SIG-M5 treated with dmso at 0.1 percent for 504 hours (cell line): ENCODE results near the gene OGFOD2.
"Not testable (repeated sequence)": the region's sequence is repeated elsewhere in the genome, so short reads cannot be mapped to it uniquely, and the experiment has no call there.

Experiments used
- DNase-seq: peaks from one replicate; lab custom pipeline; 2025; ENCODE audit not compliant: unreplicated experiment; lab: John Stamatoyannopoulos, UW

The OGFOD2 gene

DNA sequence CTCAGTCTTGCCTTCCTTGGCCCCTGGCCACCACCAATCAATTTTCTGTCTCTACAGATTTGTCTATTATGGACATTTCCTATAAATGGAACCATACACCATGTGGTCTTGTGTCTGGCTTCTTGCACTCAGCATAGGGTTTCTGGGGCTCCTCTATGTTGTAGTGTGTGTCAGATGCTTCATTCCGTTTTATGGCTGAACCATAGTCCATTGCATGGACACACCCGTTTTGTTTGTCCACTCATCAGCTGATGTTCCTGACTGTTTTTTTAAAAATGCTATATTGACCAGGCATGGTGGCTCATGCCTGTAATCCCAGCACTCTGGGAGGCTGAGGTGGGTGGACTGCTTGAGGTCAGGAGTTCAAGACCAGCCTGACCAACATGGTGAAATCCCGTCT lies 26.4 kb downstream of the OGFOD2 start:
- DNase-seq, result no peak

GRCh38 chr12:123003257-123003656 lies 28.2 kb downstream of the OGFOD2 start:
- DNase-seq, result no peak

DNA sequence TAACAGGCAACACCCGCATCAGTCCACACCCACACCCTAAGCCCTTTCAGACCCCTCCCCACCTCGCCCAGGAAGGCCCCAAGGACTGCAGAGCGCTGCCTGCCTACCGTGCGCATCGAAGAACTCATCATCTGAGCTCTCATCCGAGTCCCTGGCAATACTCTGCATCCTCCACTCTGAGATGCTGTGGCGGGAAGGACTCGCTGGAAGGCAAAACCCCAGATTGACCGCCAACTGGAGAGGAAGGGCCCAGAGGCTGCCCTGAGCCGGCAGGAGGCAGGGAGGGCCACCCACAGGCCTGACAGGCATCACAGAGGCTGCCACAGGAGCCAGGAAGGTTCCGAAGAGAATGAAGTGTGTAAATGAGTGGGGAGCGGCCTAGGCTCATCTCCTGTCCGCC lies 29.2 kb downstream of the OGFOD2 start:
- DNase-seq, result no peak

- no peak for DNase-seq
These were observed 30.1 kb downstream of the OGFOD2 start for GRCh38 chr12:123005081-123005626.

GRCh38 chr12:123006977-123007376 lies 31.9 kb downstream of the OGFOD2 start:
- DNase-seq, result no peak

DNA sequence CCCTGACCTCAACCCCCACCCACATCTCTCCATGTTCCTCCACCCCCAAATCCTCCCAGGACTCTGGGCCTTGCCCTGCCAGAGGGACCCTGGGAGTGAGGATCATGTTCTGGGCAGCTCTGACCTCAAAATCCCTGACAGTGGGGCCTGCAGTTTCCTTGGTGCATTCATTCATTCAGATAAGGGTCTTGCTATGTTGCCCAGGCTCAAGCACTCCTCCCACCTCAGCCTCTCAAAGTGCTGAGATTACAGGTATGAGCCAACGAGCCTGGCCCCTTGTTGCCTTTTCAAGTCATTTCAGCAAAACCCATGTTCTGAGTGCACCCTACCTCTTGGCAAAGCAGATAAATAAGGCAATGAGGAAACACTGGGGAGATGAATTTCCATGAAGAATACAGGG lies 35.1 kb downstream of the OGFOD2 start:
- no peak for DNase-seq

GRCh38 chr12:123010681-123011080 lies 35.6 kb downstream of the OGFOD2 start:
- no peak for DNase-seq

DNA sequence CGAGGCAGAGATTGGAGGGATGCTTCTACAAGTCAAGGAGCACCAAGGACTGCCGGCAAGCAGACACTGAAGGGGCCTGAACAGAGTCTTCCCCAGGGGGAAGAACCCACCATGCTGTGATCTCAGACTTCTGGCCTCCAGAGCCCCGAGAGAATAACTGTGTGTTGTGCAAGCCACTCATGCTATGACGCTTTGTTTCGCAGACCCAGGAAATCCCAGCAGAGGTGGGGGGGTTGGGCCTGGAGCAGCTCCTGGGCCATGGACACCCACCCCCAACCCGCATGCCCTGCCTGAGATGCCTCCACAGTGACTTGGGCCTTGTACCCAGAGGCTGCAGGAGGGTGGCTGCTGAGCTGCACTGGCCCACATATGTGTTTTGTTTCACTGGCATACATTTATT lies 36.7 kb downstream of the OGFOD2 start:
- no peak for DNase-seq

- no peak for DNase-seq
These were observed 38.4 kb downstream of the OGFOD2 start for GRCh38 chr12:123013185-123014095.

DNA sequence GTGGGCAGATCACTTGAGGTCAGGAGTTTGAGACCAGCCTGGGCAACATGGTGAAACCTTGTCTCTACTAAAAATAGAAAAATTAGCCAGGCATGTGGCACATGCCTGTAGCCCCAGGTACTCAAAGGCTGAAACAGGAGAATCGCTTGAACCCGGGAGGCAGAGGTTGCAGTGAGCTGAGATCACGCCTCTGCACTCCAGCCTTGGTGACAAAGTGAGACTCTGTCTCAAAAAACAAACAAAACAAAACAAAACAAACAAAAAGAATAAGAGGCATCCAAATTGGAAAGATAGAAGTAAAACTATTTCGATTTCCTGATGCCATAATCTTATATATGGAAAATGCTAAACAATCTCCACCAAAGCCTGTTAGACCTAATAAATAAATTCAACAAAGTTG lies 39.4 kb downstream of the OGFOD2 start:
- DNase-seq, result not testable (repeated sequence)

DNA sequence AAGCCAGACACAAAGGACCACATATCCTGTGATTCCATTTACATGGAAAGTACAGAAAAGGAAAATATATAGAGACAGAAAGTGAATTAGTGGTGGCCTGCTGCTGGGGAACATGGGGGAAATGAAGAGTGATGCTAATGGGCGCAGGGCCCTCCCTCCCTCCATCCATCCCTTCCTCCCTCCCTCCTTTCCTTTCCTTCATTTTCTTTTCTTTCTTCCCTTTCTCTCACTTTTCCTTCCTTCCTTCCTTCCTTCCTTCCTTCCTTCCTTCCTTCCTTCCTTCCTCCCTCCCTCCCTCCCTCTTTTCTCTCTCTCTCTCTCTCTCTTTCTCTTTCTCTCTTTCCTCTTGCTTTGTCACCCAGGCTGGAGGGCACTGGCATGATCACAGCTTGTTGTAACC lies 42.7 kb downstream of the OGFOD2 start:
- no peak for DNase-seq

- no peak for DNase-seq
These were observed 44.7 kb downstream of the OGFOD2 start for GRCh38 chr12:123019841-123020138.

GRCh38 chr12:123021688-123022604 lies 46.9 kb downstream of the OGFOD2 start:
- DNase-seq, result no peak

DNA sequence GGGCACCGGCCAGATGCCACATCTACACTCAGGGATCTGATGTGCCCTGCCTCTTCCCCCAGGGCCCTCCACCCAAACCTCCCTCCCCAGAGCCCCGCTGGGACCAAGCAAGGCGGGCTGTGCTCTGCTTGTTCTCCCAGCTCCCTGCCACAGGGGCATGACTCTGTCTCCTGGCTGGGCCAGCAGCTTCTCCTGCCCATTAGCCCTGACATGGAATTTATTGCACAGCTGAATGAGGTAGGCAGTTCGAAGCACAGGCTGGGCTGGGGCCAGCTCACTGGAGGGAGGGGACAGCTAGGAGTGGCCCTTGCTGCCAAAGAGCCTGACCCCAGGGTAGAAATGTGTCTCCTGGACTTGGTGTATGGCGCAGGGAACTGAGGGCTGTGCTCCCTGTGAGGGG lies 47.8 kb downstream of the OGFOD2 start:
- DNase-seq, result no peak

- DNase-seq, result no peak
These were observed 49.9 kb downstream of the OGFOD2 start for GRCh38 chr12:123024819-123025391.

DNA sequence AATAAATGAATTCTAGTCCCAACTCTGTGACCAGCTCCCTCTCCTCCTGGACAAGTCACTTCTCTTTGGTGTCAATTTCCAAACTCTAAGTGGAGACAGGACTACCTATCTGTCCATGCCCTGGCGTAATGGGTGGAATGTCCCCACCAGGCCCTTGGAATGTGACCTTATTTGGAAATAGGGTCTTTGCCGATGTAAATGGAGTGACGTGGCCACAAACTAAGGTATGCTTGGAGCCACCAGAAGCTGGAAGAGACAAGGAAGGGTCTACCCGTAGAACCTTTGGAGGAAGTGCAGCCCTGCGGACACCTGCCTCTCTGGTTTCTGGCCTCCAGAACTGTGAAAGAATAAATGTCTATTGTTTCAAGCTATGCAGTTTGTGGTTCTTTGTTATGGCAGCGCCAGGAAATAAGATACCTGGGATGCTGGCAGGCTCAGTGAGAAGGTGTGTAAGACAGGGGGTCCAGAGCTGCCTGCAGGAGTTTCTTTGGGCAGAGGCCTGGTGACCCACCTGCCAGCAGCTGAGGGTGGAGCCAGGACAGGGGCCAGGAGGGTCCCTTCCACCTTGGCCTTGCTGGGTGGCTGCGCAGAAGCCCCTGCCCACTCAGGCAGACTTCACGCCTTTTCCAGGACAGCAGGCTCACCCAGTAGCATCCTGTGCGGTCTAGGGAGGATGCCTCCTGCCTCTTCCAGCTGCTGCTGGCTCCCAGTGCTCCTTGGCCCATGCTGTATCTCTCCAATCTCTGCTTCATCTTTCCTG lies 51.2 kb downstream of the OGFOD2 start:
- no peak for DNase-seq

- no peak for DNase-seq
These were observed 52.8 kb downstream of the OGFOD2 start for GRCh38 chr12:123027726-123028445.

- no peak for DNase-seq
These were observed 53.4 kb downstream of the OGFOD2 start for GRCh38 chr12:123028475-123028874.

- no peak for DNase-seq
These were observed 54.5 kb downstream of the OGFOD2 start for GRCh38 chr12:123029550-123029949.
